HG03521 (cell line): ENCODE measurements around the gene GATAD2A.
"Not testable (repeated sequence)": the region's sequence is repeated elsewhere in the genome, so short reads cannot be mapped to it uniquely, and the experiment has no call there.

ENCODE experiments used
- ATAC-seq: cut with Tn5 transposase; IDR thresholded peaks from one replicate; pipeline ENCODE4 v1.9.1; 2021; ENCODE audit warnings: mild to moderate bottlenecking, moderate library complexity; ENCODE audit not compliant: unreplicated experiment

The GATAD2A gene

DNA sequence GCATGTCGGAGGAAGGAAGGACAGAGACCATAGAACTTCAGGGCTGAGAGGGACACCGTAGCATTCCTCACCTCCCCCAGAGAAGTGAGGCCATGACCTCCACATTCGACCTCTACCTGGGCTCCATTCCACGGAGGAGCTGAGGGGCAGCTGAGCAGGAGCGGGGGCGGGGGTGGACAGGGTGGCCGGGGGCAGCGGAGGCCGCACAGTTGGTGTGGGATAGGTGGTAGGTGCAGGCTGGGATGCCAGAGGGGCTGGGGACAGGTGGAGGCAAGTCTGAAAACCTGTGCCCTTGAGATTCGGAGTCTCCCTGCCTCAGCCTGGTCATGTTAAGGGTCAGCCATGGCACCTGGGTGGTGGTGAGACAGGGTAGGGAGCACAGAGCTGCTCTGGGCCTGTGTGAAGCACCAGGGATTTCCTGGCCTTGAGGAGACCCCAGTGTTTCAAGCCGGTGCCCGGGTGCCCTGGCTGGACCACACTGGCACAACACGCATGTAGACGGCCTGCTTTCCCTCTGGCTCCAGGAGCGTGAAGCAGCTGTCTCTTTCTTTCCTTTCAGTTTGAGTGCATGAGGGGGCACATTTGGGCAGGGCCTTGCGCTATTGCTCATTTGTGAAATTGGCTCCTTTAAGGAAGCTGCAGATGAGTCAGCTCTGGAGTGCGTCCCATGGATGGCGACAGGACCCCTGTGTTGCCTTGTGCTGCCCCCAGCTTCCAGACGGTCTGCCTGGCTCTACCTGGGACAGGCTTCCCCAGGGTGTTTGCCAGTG is 58.1 kb downstream of the GATAD2A start:
- ATAC-seq: no peak

DNA sequence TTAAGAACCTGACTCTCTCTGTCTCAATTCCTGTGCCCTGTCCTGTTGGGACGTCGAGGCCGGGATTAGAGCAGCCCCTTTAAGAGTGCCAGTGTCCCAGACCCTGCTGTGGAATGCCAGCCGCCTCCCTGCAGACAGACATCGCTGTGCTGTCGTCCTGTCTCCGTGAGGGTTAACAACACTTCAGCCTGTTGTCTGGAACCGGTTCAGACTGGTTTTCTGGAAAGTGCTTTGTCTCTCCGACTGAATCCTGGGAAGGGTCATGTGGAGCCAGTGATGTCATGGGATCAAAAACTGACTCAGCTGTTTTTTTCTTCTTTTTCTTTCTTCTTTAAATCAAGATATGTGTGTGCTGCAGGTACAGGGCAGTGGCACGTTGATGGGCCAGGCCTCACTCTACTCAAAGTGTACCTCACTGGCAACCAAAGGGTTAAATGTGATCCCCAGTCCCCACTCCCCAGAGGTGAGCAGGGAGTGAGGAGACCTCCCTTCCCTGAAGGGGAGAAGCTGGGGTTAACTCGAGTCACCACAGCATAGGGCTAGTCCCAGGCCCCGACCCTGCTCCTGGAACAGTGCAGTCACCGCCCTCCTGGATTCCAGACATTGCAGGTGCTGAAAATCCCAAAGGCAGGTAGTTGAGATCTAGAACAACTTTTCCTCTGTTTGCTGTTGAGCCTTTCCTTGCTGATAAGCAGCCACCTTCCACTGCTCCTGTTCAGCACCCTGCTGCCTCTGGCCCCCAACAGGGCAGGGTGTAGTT is 59.0 kb downstream of the GATAD2A start:
- no peak for ATAC-seq

DNA sequence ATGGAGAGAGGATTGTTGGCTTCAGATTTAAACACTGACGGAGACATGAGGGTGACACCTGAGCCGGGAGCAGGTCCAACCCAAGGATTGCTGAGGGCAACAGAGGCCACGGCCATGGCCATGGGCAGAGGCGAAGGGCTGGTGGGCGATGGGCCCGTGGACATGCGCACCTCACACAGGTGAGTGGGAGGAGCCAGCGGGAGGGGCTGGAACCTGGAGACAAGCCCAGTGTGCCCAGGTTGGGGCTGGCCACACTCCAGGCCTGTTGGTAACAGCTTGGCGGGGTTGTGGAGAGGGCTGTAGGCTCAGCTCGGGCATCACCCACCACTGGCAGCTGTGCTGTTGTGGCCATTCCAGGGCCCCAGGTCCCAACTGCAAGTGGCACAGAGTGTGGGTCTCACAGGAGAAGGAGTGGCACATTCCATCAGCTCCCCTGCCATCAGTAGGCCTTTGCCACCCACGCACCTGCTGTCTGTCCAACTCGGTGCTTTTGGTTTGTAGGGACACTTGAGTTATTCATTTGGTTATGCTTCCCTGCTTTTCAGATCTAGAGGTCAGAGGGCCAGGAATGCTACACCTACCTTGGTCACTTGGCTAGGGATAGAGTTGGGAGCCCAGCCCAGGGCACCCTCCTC is 60.1 kb downstream of the GATAD2A start:
- no peak for ATAC-seq

DNA sequence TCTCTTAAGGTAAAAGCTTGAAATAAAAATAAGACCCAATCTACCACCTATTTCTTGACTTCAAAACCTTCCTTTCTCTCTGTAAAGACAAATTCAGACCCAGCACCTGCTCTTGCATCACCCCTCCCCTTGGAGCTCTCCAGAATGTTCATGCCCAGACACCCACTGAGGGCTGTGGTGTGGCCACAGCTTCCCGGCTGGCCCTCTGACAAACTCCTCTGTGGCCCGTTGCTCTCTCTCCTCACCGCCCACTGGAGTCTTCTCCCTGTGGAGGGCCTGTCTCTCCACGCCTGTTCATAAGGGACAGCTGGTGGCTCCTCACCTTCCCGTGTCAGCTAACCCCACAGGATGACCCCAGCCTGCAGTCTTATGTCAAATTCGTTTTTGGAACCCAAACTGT is 60.7 kb downstream of the GATAD2A start:
- ATAC-seq: no peak

DNA sequence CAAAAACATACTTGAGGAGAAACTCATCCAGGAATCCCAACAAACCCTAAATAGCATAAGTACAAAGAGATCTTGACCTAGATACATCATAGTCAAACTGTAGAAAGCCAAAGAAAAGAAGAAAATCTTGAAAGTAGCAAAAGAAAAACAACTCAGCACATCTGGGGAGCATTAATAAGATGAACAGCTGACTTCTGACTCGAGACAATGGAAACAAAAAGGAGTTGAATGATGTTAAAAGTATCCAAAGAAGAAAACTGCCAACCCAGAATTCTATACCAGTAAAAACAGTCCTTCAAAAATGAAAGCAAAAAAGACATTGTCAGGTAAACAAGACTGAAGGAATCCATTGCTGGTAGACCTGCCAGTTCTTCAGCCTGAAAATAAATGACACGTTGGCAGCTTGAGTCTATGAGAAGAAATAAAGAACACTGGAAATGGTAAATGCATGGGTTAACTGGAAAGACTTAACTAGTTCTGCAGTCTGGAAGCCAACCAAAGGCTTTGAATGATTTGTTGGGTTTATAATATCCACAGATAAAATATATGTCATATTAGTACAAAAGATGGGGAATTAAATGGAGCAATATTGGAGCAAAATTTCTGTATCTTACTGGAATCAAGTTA is 63.1 kb downstream of the GATAD2A start:
- ATAC-seq: no peak

DNA sequence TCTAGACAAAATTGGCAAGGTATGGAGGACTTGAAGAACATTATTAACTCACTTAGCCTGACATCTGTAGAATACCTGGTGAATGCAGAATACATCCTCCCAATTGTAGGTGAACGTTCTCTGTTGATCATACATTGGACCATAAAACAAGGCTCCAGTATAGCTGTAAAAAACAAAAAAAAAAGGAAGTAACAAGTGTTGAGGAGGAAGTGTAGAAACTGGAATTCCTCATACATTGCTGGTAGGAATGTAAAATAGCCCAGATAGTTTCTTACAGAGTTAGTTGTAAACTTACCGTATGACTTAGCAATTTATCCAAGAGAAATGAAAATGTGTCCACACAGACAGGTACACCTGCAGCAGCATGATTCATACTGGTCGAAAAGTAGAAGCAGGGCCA is 65.1 kb downstream of the GATAD2A start:
- ATAC-seq: no peak

DNA sequence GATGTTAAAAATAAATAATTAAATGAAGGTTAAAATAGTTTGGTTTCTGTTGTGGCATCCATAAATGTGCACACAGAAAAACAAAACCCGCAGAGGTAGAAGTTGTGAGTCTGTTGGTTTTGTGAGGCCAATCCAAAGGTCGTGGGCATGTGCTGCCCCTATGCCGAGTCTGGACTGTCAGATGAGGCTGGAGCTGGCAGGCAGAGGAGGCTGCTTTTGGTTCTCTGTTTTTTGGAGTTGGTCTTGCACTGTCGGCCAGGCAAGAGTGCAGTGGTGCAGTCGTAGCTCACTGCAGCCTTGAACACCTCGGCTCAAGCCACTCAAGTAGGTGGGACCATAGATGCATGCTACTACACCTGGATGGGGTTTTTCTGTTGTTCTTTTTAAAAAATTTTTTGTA is 66.2 kb downstream of the GATAD2A start:
- ATAC-seq: no peak

DNA sequence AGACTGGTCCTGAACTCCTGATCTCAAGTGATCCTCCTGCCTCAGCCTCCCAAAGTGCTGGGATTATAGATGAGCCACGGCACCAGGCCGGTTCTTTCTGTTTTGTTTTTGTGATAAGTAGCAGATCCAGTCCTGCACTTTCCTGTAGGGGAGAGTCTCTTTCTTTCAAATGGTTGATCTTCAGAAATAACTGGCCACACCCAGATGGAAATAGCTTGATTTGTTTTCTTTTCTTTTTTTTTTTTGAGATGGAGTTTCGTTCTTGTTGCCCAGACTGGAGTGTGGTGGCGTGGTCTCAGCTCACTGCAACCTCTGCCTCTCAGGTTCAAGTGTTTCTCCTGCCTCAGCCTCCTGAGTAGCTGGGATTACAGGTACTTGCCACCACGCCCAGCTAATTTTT is 66.6 kb downstream of the GATAD2A start:
- ATAC-seq: not testable (repeated sequence)

DNA sequence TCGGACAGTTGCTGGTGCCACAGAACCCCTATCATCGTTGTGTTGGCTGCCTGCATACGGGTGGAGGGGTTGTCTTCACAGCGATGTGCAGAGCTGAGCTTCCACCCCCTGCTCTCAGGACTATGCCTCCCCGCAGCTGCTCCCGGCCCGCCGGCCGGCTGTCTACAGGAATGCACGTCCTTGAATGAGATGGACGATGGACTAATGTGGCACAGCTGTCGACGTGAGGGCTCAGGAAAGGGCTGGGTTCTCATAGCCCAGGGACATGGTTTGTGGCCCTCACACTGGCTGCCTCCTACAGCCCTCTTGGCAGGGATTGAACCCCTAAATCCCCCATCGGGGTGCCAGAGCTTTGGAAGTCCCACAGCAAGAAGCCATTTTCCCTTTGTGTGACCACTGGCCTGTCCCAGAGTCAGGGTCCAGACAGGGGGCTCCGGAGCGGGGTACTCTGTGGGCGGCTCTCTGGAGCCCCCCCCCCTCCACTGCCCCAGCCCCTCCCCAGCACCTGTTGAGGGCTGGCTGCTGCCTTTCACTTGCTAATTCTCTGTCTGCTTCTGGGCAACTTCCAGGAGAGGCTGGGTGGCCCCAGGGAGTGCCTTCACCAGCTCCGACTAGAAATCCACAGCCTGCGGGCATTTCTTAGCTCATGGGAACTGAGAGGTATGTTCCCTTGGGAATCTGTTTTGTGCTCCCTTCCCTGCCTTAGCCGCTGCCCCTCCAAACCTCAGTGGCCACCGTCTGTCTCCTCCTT is 69.7 kb downstream of the GATAD2A start:
- ATAC-seq: no peak

DNA sequence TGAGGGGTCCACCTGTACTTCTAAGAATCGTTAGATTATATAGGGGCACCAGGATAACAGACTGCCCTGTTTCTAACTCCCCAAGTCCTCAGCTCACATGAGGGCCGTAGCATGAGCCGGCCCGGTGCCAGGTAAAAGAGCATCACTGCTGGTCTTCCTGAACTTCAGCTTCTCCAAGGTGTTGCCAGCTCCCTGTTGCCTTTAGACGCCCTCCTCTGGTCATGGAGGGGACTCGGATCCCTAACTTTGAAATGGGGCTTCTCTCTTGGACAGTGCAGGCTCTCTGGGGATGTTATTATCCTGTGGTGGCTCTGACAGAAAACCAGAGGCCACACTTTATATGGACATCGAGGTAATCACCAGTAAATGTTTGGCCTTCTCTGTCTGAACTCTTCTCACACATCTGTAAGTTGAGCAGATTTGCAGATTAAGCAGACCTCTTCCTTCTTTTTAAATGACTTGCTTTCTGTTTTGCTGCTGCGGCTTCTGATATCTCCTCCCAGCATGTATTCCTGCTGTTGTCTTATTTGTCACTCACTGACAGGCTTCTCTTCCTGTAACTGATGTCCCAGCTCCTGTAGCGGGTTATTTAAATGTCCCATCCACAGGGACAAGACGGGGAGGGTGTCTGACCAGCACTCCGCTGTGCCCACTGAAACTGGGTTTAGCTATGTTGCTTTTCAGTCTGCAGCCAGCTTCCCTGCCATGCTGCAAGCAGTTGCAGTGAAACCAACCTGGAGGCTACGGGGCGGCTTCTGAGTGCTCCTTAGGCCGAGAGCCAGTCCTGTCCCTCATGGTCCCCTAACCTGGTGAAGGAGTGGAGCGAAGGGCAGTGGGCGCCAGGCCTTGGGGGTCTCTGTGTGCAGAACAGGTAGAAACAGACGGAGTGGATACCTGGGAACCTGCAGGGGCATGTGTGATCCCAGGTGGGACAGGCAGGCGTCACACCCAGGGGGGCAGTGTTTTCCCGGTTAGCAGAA is 70.7 kb downstream of the GATAD2A start:
- no peak for ATAC-seq

DNA sequence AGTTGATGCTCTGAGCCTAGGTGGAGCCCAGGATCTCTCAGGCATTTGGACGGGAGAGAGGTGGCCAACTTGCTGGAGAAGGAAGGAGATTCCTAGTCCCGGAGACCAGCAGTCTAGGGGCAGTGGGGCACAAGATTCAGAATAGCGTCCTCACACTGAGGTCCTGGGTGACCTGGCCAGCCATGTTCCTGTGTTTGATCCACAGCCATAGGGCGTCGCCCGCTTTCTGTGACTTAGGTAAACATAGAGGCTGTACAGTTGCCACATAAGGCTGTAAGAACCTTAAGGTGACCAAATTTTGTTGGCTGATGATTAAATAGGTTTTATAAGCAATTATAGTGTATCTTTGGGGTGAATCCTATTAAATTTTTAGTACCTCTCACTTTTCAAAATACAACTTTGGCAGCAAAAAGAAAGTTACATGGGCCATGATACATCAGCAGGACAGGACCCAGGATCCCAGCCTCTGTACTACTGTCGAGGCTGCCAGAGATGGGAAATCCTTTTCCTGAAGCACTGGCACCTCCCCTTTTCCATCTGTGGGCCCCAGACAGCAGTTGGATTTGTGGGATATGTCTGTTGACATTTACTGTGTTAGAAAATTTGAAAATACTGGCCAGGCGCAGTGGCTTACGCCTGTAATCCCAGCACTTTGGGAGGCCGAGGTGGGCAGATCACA is 72.4 kb downstream of the GATAD2A start:
- ATAC-seq: no peak

DNA sequence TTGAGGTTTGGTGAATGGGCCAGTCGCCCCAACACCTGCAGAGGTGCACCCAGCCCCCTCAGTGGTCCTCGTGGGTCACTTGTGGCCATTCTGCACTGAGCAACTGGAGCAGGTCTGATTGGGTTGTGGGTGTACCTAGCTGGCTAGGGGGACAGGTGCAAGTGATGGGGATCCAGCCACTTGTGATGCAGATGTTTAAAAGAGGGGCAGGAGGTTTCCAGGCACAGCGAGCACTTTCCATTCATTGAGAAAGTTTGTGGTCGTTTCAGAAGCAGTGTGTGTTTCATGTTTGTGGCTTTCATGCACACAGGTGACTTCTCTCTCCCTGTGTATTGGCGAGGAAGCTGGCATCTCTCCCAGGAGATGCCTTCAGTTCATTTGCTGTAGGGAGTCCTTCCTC is 75.2 kb downstream of the GATAD2A start:
- ATAC-seq: no peak

DNA sequence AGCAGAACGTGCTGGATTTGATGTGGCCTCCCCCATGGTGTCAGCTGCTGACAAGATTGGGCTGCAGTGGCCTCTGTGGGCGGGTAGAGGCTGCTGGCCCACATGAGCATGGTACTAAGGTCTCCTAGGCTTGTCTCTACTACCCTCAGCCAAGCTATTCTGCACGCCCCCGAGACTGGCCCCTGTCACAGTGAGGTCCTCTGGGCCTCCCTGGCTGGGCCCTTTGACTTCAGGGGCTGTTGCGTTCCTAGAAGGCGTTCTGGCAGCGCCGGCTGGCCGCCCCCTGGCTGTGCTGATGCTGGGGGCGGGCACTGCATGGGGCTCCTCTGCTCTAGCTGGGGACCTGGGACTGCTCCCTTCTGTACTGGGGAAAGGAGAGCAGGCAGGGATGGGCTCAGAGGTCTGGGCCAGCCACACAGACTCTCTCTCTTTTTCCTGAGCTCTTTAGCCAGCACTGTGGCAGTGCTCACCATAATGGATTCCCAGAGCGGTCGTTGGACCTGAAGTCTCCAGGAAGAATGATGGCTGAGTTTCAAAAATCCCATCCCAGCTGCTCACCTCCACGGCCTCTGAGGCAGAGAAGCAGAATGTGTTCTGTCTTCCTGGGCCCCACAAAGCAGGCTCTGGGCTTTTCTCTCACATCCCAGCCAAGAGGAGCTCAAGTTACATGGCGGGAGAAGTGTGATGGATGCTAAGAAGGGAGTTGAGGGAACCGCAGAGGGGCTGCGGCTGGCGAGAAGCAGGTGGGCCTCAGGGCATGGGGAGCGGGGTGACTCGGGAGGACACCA is 77.5 kb downstream of the GATAD2A start:
- no peak for ATAC-seq

DNA sequence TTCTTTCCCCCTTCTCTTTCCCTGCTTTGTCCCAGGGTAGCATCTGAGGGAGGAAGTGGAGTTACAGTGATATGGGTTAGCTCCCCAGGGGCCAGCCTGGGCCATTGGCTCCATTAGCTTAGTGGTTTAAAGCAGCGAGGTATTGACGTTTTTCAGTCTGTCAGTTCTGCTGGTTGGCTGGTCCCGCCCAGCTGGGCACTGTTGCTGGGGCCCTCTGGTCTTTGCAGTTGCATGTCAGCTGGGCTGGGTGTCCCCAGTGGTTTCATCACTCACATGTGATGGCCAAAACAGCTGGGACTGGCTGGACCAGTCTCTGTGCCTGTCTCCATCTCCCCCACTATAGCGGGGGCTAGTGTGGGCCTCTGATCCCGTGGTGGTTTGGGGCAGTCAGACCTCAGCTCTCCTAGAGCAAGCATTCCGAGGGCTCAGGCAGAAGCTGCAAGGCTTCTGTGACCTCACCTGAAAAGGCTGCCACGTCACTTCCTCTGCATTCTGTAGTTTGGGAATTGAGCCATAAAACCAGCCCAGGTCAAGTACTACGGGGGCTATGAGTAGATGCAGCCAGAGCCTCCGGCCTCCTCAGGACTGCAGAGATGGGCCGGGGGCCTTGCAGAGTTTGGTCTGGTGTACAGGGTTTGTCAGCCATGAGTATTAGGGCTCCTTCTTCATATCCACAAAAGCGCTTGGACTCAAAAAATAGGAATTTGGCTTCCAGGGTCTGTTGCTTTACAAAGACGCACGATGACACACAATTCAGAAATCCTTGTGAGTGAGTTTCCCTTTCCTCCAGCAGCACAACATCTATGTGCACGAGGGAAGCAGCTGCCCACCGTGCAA is 79.9 kb downstream of the GATAD2A start:
- ATAC-seq: no peak

DNA sequence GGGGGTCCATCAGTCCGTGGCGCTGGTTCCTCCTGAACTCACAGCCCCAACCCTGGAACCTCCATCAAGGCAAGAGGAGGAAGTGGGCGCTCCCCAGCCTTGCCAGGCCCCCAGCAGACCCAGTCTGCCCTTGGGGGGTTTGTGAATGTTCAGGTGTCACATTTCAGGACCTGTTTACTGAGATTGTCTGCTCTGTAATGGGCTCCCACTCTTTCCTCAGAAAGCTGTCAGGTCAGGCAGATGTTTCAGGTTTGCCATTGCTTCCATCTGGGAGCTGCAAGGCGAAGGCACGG is 80.5 kb downstream of the GATAD2A start:
- no peak for ATAC-seq

DNA sequence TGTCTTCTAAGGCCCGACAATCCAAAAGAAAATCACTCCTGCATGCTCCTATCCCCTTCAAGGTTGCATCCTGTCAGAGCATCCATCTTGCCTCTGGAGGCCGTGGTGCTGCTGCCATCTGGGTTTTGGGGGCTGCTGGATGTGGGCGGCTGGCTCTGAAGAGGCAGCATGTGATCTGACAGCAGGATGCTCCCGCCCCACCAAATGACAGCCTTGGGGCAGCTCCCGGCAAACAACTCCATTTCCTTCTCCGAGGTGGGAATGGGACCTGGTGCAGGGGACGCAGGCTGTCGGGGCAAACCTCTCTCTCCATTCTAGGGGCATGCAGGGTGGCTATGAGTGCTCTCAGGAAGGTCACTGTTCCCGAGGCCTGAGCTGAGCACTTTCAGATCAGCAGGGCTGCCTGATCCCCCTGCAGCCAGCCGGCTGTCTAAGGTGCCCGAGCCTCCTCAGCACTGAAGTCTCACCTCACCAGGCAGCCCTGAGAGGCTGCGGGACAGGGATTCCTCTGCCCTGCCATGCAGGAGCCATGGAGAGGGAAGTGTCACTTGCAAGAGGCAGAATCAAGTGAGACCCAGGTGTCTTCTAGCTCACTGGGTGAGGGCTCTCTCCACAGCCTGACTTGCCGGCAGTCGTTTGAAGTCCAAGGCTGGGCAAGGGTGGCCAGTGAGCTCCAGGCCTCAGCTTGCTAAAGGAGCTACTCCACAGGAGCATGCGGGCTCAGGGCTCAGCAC is 81.0 kb downstream of the GATAD2A start:
- ATAC-seq: no peak
